ENCODE results near the gene MDH1B.

DNA sequence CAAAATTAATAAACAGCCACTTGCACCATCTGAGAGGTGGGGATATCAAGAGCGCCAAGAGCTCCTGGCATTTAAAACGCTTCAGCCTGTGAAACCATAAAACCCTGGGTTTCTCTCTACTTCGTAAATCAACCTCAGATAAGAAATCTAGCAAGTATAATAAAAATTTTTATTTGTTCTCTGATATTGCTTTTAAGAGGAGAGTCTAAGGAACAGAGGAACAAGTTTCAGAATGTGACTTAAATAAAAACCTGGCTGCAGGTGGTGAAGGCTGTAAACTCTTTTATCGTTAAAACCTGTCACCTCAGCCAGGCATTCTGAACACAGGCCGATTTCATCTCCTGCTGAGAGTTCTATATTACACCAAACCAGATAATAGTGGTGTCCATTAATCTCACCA lies 56.8 kb downstream of the MDH1B start:
- TF ChIP-seq ZNF317 (CRISPR knock-in tag; IDR thresholded peaks at IDR 0.05; ENCODE audit: borderline replicate concordance, low read depth): no peak
- TF ChIP-seq NR2C2 (CRISPR knock-in tag; IDR thresholded peaks at IDR 0.05): no peak
- TF ChIP-seq, protein P1, sequence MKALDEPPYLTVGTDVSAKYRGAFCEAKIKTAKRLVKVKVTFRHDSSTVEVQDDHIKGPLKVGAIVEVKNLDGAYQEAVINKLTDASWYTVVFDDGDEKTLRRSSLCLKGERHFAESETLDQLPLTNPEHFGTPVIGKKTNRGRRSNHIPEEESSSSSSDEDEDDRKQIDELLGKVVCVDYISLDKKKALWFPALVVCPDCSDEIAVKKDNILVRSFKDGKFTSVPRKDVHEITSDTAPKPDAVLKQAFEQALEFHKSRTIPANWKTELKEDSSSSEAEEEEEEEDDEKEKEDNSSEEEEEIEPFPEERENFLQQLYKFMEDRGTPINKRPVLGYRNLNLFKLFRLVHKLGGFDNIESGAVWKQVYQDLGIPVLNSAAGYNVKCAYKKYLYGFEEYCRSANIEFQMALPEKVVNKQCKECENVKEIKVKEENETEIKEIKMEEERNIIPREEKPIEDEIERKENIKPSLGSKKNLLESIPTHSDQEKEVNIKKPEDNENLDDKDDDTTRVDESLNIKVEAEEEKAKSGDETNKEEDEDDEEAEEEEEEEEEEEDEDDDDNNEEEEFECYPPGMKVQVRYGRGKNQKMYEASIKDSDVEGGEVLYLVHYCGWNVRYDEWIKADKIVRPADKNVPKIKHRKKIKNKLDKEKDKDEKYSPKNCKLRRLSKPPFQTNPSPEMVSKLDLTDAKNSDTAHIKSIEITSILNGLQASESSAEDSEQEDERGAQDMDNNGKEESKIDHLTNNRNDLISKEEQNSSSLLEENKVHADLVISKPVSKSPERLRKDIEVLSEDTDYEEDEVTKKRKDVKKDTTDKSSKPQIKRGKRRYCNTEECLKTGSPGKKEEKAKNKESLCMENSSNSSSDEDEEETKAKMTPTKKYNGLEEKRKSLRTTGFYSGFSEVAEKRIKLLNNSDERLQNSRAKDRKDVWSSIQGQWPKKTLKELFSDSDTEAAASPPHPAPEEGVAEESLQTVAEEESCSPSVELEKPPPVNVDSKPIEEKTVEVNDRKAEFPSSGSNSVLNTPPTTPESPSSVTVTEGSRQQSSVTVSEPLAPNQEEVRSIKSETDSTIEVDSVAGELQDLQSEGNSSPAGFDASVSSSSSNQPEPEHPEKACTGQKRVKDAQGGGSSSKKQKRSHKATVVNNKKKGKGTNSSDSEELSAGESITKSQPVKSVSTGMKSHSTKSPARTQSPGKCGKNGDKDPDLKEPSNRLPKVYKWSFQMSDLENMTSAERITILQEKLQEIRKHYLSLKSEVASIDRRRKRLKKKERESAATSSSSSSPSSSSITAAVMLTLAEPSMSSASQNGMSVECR (CRISPR knock-in tag; IDR thresholded peaks at IDR 0.05; ENCODE audit: borderline replicate concordance): no peak
- TF ChIP-seq FOXP1 (CRISPR knock-in tag; IDR thresholded peaks at IDR 0.05; ENCODE audit: borderline replicate concordance): no peak
- TF ChIP-seq RELA (CRISPR knock-in tag; IDR thresholded peaks at IDR 0.05; ENCODE audit: borderline replicate concordance): no peak
- TF ChIP-seq, protein P2, sequence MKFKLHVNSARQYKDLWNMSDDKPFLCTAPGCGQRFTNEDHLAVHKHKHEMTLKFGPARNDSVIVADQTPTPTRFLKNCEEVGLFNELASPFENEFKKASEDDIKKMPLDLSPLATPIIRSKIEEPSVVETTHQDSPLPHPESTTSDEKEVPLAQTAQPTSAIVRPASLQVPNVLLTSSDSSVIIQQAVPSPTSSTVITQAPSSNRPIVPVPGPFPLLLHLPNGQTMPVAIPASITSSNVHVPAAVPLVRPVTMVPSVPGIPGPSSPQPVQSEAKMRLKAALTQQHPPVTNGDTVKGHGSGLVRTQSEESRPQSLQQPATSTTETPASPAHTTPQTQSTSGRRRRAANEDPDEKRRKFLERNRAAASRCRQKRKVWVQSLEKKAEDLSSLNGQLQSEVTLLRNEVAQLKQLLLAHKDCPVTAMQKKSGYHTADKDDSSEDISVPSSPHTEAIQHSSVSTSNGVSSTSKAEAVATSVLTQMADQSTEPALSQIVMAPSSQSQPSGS (CRISPR knock-in tag; IDR thresholded peaks at IDR 0.05; ENCODE audit: borderline replicate concordance, low read depth): no peak
- TF ChIP-seq, protein P3, sequence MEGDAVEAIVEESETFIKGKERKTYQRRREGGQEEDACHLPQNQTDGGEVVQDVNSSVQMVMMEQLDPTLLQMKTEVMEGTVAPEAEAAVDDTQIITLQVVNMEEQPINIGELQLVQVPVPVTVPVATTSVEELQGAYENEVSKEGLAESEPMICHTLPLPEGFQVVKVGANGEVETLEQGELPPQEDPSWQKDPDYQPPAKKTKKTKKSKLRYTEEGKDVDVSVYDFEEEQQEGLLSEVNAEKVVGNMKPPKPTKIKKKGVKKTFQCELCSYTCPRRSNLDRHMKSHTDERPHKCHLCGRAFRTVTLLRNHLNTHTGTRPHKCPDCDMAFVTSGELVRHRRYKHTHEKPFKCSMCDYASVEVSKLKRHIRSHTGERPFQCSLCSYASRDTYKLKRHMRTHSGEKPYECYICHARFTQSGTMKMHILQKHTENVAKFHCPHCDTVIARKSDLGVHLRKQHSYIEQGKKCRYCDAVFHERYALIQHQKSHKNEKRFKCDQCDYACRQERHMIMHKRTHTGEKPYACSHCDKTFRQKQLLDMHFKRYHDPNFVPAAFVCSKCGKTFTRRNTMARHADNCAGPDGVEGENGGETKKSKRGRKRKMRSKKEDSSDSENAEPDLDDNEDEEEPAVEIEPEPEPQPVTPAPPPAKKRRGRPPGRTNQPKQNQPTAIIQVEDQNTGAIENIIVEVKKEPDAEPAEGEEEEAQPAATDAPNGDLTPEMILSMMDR (IDR thresholded peaks at IDR 0.05): no peak
- TF ChIP-seq TEAD4 (CRISPR knock-in tag; IDR thresholded peaks at IDR 0.05): no peak
- TF ChIP-seq, protein P4, sequence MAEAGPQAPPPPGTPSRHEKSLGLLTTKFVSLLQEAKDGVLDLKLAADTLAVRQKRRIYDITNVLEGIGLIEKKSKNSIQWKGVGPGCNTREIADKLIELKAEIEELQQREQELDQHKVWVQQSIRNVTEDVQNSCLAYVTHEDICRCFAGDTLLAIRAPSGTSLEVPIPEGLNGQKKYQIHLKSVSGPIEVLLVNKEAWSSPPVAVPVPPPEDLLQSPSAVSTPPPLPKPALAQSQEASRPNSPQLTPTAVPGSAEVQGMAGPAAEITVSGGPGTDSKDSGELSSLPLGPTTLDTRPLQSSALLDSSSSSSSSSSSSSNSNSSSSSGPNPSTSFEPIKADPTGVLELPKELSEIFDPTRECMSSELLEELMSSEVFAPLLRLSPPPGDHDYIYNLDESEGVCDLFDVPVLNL (CRISPR knock-in tag; IDR thresholded peaks at IDR 0.05; ENCODE audit: borderline replicate concordance, low read depth): no peak
- TF ChIP-seq TEAD1 (CRISPR knock-in tag; IDR thresholded peaks at IDR 0.05): no peak
- TF ChIP-seq CREB1 (CRISPR knock-in tag; IDR thresholded peaks at IDR 0.05): no peak
- TF ChIP-seq, protein P5, sequence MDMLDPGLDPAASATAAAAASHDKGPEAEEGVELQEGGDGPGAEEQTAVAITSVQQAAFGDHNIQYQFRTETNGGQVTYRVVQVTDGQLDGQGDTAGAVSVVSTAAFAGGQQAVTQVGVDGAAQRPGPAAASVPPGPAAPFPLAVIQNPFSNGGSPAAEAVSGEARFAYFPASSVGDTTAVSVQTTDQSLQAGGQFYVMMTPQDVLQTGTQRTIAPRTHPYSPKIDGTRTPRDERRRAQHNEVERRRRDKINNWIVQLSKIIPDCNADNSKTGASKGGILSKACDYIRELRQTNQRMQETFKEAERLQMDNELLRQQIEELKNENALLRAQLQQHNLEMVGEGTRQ (CRISPR knock-in tag; IDR thresholded peaks at IDR 0.05): no peak
- TF ChIP-seq ETV6 (CRISPR knock-in tag; IDR thresholded peaks at IDR 0.05): no peak
